Activated CD8-positive, alpha-beta memory T cell treated with anti-CD3 and anti-CD28 coated beads, Interleukin-2, amount 50 U/mL, for 24 hours (primary cell): ENCODE data around the gene DDX50.
"Not testable (repeated sequence)": the region's sequence is repeated elsewhere in the genome, so short reads cannot be mapped to it uniquely, and the experiment has no call there.

Experiments
- DNase-seq: peaks from one replicate; pipeline ENCODE4 v3.0.0-alpha.2; 2020; ENCODE audit errors: extremely low read depth

The DDX50 gene

GRCh38 chr10:68901105-68901927 lies at the start of gene DDX50:
DDX50 (plus strand) TSS chr10:68901315; CDS start chr10:68901385, 70 bp downstream.
- peak; percentile 95 for DNase-seq

- DNase-seq = no peak
These were observed 44.8 kb upstream of the DDX50 start for GRCh38 chr10:68856352-68856751.

- no peak for DNase-seq
These were observed 44.1 kb upstream of the DDX50 start for GRCh38 chr10:68857005-68857404.

- DNase-seq = no peak
These were observed 39.9 kb upstream of the DDX50 start for GRCh38 chr10:68861253-68861652.

GRCh38 chr10:68864611-68865010 lies 36.5 kb upstream of the DDX50 start:
- no peak for DNase-seq

- DNase-seq = not testable (repeated sequence)
These were observed 32.9 kb upstream of the DDX50 start for GRCh38 chr10:68868173-68868572.

- DNase-seq = no peak
These were observed 31.5 kb upstream of the DDX50 start for GRCh38 chr10:68869623-68870022.

GRCh38 chr10:68870061-68870460 lies 31.1 kb upstream of the DDX50 start:
- DNase-seq = no peak

GRCh38 chr10:68870545-68871104 lies 30.5 kb upstream of the DDX50 start:
- DNase-seq = no peak

GRCh38 chr10:68871105-68871711 lies 29.9 kb upstream of the DDX50 start:
- no peak for DNase-seq

GRCh38 chr10:68871731-68872342 lies 29.3 kb upstream of the DDX50 start:
- no peak for DNase-seq

- no peak for DNase-seq
These were observed 24.6 kb upstream of the DDX50 start for GRCh38 chr10:68876246-68877138.

GRCh38 chr10:68877482-68878110 lies 23.5 kb upstream of the DDX50 start:
- no peak for DNase-seq

- DNase-seq = no peak
These were observed 22.6 kb upstream of the DDX50 start for GRCh38 chr10:68878496-68878895.

GRCh38 chr10:68879628-68880027 lies 21.5 kb upstream of the DDX50 start:
- DNase-seq = no peak

- no peak for DNase-seq
These were observed 20.9 kb upstream of the DDX50 start for GRCh38 chr10:68880181-68880580.

GRCh38 chr10:68895041-68895440 lies 6.1 kb upstream of the DDX50 start:
- DNase-seq = no peak

GRCh38 chr10:68897336-68897741 lies 3.8 kb upstream of the DDX50 start:
- no peak for DNase-seq

- DNase-seq = no peak
These were observed 1.8 kb upstream of the DDX50 start for GRCh38 chr10:68899186-68899745.

GRCh38 chr10:68900427-68901104 lies 549 bp upstream of the DDX50 start:
- DNase-seq = no peak
